Activated CD8-positive, alpha-beta memory T cell treated with anti-CD3 and anti-CD28 coated beads for 48 hours (primary cell): ENCODE measurements around the gene PSME3.

Source experiments
- DNase-seq, 3 experiments: peaks; one replicate each; pipeline ENCODE4 v3.0.0-alpha.2; 2020; ENCODE audit warnings: low read depth in 2 of 3, low spot score in 2 of 3

The PSME3 gene

GRCh38 chr17:42814633-42815399 is 18.4 kb upstream of the PSME3 start:
- DNase-seq: no peak

DNA sequence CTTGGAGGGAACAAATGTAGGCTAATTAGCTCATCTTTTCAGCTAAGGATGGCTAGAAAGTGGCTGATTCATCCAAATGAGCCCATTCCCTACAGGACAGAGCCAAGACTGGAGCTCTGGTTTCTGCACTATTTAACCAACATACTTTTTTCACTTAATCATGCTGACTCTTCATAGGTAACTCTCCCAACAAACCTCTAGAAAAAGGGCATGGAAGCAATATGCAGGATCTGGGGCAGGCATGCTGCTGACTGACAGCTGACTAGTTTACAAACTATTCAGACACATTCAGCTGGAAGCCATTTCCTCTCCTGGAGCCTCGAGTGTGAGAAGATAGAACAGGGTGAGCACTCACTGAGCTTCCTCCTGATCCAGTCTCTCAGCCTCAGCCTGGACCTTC is 15.3 kb upstream of the PSME3 start:
- no peak for DNase-seq

GRCh38 chr17:42818379-42818778 is 14.8 kb upstream of the PSME3 start:
- DNase-seq: no peak

- peak in 2 of 3 experiments; percentile 29 to 32 for DNase-seq
Observed at GRCh38 chr17:42819939-42820535, 13.2 kb upstream of the PSME3 start.

GRCh38 chr17:42821176-42821575 is 12.0 kb upstream of the PSME3 start:
- no peak for DNase-seq

DNA sequence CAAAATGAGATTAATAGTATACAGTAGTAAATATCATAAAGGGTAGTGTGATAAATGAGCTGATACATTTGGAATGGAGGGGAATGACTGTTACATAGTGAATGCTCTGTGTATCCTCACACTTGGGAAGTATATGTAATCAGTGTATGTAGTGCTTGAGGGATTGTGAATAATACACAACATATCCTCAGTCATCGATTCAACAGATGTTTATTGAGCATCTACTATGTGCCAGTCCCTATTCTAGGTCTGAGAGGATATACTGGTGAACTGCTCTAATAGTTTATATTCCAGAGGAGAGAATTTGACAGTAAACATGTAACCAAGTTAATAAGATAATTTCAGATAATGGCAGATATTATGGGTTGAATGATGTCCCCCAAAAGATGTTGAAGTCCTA is 5.7 kb upstream of the PSME3 start:
- no peak for DNase-seq

DNA sequence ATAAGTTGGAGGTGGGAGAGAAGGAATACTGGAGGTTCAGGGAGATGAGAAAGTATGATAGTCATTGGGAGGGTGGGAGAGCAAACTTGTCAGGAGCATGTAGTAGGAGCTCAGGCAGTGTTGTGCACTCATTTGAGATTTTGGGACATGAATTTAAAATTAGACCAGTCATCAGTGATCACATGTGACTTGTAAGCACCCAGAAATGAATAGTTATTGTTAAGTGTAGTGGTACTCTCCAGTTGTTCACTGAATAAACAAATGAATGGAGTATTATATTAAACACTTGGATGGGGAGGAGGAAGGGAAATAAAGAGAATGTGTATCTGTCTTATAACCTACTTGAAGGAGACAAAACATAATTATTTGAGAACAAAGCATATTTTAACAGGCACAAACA is 2.2 kb upstream of the PSME3 start:
- DNase-seq: no peak

GRCh38 chr17:42832213-42832933 is 824 bp upstream of the PSME3 start:
- DNase-seq: no peak

DNA sequence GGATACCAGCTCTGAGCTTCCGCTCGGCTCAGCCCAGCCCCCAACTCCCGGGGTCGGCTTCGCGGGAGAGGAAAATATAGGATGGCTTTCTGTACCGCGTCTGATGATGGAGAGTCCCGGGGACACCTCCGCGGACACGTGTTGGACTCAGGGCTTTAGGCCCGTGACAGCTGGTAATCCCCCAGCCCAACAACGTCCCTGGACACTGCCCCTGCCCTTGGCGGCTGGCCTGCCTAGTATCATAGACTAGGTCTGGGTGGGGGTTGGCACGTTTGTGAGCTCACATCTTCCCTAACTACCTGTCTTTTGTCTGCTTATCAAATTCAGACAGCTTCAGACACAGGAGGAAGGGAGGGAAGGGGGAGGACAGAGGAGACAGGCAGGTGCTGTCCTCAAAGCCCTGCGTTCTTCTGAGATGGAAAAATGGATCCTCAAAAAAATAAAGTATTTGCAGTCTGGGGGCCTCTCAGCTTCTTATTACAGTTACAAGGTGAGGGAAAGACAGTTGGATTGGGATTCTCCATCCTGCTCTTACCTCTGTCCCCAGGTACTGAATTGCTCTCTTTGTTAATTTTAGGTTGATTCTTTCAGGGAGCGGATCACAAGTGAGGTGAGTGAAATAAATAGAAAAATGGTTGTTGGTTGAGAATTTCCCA is 698 bp downstream of the PSME3 start:
- no peak for DNase-seq

DNA sequence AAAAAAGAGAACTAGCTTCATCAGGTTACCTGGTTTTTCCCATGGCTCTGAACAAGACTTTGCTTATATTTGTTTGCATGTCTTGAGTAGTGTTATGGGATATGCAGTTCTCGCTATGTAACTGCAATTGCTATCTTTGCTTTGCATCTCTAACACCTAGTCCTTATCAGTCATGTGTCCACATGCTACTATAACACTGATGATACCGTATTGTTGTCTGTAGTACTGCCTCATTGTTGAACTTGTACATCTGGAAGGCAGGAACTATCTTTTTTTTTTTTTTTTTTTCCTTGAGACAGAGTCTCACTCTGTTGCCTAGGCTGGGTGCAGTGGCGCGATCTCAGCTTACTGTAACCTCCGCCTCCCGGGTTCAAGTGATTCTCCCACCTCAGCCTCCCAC is 2.5 kb downstream of the PSME3 start:
- no peak for DNase-seq

DNA sequence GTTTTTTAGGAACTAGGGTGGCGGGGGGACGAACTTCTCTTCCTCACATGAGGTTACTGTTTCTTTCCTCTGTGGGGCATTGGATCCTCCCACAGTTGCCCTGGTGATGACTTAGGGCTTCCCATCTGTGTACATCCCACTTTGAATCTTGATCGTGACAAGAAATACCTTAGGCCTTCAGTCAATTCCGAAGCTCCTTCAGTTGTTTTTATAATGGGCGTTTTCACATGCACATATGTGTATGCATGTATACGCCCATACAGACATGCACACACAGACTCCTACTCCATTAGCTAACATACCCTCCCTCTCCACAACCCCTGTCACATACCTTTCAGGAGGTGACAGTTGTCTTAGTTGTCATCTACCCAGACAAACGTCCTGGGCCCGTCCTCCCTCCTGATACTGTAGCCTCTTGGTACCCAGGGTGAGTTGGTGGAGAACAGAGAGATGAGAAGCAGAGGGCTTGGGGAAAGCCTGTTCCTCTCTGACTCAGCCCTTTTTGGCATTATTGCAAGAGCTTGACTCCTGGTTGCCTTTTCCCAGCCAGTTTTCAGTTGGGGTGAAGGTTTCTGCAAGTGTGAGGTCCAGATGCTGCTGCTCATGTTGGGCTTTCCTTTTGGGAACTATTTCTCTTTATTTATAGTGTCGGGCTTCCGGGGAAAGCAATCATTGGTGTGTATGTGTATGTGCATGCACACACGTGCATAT is 8.9 kb downstream of the PSME3 start:
- no peak for DNase-seq

- DNase-seq: no peak
Observed at GRCh38 chr17:42843358-42843934, 10.2 kb downstream of the PSME3 start.

- no peak for DNase-seq
Observed at GRCh38 chr17:42844271-42844670, 11.1 kb downstream of the PSME3 start, which contains the start of gene AOC2. Gene AOC2 (plus strand): TSS chr17:42844580. CDS start chr17:42844627, 47 bp downstream.

DNA sequence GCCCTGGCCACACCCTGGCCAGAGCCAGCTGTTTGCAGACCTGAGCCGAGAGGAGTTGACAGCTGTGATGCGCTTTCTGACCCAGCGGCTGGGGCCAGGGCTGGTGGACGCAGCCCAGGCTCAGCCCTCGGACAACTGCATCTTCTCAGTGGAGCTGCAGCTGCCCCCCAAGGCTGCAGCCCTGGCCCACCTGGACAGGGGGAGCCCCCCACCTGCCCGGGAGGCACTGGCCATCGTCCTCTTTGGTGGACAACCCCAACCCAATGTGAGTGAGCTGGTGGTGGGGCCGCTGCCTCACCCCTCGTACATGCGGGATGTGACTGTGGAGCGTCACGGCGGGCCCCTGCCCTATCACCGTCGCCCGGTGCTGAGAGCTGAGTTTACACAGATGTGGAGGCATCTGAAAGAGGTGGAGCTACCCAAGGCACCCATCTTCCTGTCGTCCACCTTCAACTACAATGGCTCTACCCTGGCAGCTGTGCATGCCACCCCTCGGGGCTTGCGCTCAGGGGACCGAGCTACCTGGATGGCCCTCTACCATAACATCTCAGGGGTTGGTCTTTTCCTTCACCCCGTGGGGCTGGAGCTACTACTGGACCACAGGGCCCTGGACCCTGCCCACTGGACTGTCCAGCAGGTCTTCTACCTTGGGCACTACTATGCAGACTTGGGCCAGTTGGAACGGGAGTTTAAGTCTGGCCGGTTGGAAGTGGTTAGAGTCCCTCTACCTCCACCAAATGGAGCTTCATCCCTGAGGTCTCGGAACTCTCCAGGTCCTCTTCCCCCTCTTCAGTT is 11.8 kb downstream of the PSME3 start:
- no peak for DNase-seq

DNA sequence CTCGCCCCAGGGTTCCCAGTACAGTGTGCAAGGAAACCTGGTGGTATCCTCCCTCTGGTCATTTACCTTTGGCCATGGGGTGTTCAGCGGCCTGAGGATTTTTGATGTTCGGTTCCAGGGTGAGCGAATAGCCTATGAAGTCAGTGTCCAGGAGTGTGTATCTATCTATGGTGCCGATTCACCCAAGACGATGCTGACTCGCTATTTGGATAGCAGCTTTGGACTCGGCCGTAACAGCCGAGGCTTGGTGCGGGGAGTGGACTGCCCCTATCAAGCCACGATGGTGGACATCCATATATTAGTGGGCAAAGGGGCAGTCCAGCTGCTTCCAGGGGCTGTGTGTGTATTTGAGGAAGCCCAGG is 12.3 kb downstream of the PSME3 start:
- DNase-seq: no peak

GRCh38 chr17:42845918-42846593 is 12.9 kb downstream of the PSME3 start:
- peak in 1 of 3 experiments; percentile 24 for DNase-seq

DNA sequence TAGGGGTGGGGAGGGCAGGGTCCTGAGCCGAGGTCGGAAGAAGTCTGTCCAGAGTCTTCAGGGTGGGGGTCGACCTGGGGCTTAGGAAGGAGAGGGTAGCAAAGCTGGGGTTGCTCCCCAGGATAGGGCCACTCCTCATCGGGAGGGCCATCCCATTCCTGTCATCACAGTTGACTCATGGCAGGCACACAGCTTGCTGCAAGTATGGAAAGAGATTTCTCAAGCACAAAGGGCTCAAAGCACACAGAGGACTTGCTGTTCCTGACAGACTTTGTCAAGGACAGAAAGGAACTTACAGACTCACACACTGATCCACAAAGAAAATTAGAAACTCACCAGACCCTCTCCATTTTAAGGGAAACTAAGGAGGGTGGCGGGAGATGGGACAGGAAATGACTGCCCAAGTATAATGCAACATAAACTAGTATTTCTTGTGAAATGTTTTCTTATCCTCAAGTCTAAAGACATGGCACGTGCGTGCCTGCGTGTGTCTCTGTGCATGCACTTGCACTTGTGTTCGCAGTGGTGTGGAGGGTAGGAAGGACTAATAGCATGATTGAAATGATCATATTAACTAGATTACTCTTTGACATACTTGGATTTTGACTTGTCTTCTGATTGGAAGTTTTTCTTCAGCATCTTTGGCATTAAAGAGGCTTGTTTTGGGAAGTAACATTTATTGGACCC is 13.5 kb downstream of the PSME3 start:
- no peak for DNase-seq

GRCh38 chr17:42848093-42848492 is 14.9 kb downstream of the PSME3 start:
- DNase-seq: no peak

DNA sequence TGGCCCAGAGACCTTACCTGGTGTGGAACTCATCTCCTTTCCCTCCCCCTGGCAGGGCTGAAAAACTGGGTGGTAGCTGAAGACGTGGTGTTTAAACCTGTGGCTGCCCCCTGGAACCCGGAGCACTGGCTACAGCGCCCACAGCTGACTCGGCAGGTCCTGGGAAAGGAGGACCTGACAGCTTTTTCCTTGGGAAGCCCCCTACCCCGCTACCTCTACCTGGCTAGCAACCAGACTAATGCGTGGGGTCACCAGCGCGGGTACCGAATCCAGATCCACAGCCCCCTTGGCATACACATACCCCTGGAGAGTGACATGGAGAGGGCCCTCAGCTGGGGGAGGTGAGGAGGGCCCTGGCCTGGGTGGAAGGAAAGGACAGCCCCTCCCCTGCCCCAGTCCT is 15.8 kb downstream of the PSME3 start:
- no peak for DNase-seq
